ENCODE data around the gene EFCAB11. TPM values are rescaled to one million over a fixed set of nuclear protein-coding genes. Genes with fewer than 3 reads are reported as not detected.

The EFCAB11 gene
- total and polyA plus RNA-seq, 2 experiments from 2014 or later: 7.7 to 24.6 TPM

DNA sequence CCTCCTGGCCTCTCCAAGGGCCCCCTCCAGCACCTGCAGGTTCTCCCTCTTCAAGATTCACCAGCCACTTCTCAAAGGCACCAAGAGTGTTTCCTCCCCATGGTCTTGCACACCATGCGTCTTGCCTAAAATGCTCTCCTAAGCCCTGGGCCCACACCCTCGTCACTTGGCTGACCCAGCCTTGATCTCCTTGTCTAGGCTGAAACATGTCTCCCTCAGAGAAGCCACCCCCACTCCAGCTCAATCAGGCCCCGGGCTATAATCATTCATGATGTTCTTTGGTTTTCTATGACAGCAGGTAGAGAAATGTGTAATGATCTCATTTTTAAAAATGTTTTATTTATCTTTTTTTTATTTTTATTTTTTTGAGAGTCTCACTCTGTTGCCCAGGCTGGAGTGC is 88.1 kb downstream of the EFCAB11 start:
- Histone ChIP-seq H2AFZ (no peak overlapping the region), H3K27me3 (ENCODE audit: insufficient read depth) (no peaks in the 10 kb centered on the region), H3K79me2 (replicated peaks; ENCODE audit: insufficient read depth) (no peaks in the 10 kb centered on the region), H3K4me1 (ENCODE audit: insufficient read depth) (no peaks in the 10 kb centered on the region; the same call in 1 of the 2 replicates), H3K27ac (ENCODE audit: low read depth) (no peak overlapping the region), H3K4me2 (no peak overlapping the region), H3F3A (replicated peaks; ENCODE audit: low read depth) (no peaks in the 10 kb centered on the region), H4K20me1 (replicated peaks; ENCODE audit: insufficient read depth) (no peaks in the 10 kb centered on the region), H3K9me2 (ENCODE audit: insufficient read depth) (0 out of 2 replicates have a peak, but pooled peaks cover 4% of the 10 kb centered on the region), H3K4me3 (no peak overlapping the region), H3K36me3 (ENCODE audit: insufficient read depth) (no peaks in the 10 kb centered on the region; the same call in 1 of the 2 replicates)
- Mint-ChIP-seq H3K4me3 (no peak overlapping the region), H3K27ac (no peak overlapping the region), H3K9me3 (peaks cover 3% of the 10 kb centered on the region; the same call in 2 of the 3 replicates), H3K27me3 (ENCODE audit: insufficient read depth, low read depth, poor library complexity) (no peaks in the 10 kb centered on the region), H3K4me1 (no peaks in the 10 kb centered on the region), H3K36me3 (ENCODE audit: low read depth) (peaks cover 6% of the 10 kb centered on the region)
- TF ChIP-seq, protein P1, sequence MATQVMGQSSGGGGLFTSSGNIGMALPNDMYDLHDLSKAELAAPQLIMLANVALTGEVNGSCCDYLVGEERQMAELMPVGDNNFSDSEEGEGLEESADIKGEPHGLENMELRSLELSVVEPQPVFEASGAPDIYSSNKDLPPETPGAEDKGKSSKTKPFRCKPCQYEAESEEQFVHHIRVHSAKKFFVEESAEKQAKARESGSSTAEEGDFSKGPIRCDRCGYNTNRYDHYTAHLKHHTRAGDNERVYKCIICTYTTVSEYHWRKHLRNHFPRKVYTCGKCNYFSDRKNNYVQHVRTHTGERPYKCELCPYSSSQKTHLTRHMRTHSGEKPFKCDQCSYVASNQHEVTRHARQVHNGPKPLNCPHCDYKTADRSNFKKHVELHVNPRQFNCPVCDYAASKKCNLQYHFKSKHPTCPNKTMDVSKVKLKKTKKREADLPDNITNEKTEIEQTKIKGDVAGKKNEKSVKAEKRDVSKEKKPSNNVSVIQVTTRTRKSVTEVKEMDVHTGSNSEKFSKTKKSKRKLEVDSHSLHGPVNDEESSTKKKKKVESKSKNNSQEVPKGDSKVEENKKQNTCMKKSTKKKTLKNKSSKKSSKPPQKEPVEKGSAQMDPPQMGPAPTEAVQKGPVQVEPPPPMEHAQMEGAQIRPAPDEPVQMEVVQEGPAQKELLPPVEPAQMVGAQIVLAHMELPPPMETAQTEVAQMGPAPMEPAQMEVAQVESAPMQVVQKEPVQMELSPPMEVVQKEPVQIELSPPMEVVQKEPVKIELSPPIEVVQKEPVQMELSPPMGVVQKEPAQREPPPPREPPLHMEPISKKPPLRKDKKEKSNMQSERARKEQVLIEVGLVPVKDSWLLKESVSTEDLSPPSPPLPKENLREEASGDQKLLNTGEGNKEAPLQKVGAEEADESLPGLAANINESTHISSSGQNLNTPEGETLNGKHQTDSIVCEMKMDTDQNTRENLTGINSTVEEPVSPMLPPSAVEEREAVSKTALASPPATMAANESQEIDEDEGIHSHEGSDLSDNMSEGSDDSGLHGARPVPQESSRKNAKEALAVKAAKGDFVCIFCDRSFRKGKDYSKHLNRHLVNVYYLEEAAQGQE (IDR thresholded peaks at IDR 0.05; ENCODE audit: unreplicated experiment): no peak
- TF ChIP-seq CREB1 (CRISPR knock-in tag; IDR thresholded peaks at IDR 0.05; ENCODE audit: low read depth): no peak
- TF ChIP-seq EZH2phosphoT487 (IDR thresholded peaks at IDR 0.05; ENCODE audit: unreplicated experiment): no peak
- TF ChIP-seq STAT1 (IDR thresholded peaks at IDR 0.05; ENCODE audit: unreplicated experiment): no peak
- TF ChIP-seq ZNF331 (CRISPR knock-in tag; IDR thresholded peaks at IDR 0.05; ENCODE audit: low read depth): no peak
- TF ChIP-seq POLR2AphosphoS5 (IDR thresholded peaks at IDR 0.05; ENCODE audit: low read depth): no peak
- no peak for TF ChIP-seq ZNF114 (CRISPR knock-in tag; IDR thresholded peaks at IDR 0.05)
- TF ChIP-seq, protein P2, sequence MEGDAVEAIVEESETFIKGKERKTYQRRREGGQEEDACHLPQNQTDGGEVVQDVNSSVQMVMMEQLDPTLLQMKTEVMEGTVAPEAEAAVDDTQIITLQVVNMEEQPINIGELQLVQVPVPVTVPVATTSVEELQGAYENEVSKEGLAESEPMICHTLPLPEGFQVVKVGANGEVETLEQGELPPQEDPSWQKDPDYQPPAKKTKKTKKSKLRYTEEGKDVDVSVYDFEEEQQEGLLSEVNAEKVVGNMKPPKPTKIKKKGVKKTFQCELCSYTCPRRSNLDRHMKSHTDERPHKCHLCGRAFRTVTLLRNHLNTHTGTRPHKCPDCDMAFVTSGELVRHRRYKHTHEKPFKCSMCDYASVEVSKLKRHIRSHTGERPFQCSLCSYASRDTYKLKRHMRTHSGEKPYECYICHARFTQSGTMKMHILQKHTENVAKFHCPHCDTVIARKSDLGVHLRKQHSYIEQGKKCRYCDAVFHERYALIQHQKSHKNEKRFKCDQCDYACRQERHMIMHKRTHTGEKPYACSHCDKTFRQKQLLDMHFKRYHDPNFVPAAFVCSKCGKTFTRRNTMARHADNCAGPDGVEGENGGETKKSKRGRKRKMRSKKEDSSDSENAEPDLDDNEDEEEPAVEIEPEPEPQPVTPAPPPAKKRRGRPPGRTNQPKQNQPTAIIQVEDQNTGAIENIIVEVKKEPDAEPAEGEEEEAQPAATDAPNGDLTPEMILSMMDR (conservative IDR thresholded peaks at IDR 0.05; ENCODE audit: low read depth in 2 of 2): no peak
- TF ChIP-seq, protein P3, sequence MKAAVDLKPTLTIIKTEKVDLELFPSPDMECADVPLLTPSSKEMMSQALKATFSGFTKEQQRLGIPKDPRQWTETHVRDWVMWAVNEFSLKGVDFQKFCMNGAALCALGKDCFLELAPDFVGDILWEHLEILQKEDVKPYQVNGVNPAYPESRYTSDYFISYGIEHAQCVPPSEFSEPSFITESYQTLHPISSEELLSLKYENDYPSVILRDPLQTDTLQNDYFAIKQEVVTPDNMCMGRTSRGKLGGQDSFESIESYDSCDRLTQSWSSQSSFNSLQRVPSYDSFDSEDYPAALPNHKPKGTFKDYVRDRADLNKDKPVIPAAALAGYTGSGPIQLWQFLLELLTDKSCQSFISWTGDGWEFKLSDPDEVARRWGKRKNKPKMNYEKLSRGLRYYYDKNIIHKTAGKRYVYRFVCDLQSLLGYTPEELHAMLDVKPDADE (IDR thresholded peaks at IDR 0.05): no peak
- TF ChIP-seq, protein P4, sequence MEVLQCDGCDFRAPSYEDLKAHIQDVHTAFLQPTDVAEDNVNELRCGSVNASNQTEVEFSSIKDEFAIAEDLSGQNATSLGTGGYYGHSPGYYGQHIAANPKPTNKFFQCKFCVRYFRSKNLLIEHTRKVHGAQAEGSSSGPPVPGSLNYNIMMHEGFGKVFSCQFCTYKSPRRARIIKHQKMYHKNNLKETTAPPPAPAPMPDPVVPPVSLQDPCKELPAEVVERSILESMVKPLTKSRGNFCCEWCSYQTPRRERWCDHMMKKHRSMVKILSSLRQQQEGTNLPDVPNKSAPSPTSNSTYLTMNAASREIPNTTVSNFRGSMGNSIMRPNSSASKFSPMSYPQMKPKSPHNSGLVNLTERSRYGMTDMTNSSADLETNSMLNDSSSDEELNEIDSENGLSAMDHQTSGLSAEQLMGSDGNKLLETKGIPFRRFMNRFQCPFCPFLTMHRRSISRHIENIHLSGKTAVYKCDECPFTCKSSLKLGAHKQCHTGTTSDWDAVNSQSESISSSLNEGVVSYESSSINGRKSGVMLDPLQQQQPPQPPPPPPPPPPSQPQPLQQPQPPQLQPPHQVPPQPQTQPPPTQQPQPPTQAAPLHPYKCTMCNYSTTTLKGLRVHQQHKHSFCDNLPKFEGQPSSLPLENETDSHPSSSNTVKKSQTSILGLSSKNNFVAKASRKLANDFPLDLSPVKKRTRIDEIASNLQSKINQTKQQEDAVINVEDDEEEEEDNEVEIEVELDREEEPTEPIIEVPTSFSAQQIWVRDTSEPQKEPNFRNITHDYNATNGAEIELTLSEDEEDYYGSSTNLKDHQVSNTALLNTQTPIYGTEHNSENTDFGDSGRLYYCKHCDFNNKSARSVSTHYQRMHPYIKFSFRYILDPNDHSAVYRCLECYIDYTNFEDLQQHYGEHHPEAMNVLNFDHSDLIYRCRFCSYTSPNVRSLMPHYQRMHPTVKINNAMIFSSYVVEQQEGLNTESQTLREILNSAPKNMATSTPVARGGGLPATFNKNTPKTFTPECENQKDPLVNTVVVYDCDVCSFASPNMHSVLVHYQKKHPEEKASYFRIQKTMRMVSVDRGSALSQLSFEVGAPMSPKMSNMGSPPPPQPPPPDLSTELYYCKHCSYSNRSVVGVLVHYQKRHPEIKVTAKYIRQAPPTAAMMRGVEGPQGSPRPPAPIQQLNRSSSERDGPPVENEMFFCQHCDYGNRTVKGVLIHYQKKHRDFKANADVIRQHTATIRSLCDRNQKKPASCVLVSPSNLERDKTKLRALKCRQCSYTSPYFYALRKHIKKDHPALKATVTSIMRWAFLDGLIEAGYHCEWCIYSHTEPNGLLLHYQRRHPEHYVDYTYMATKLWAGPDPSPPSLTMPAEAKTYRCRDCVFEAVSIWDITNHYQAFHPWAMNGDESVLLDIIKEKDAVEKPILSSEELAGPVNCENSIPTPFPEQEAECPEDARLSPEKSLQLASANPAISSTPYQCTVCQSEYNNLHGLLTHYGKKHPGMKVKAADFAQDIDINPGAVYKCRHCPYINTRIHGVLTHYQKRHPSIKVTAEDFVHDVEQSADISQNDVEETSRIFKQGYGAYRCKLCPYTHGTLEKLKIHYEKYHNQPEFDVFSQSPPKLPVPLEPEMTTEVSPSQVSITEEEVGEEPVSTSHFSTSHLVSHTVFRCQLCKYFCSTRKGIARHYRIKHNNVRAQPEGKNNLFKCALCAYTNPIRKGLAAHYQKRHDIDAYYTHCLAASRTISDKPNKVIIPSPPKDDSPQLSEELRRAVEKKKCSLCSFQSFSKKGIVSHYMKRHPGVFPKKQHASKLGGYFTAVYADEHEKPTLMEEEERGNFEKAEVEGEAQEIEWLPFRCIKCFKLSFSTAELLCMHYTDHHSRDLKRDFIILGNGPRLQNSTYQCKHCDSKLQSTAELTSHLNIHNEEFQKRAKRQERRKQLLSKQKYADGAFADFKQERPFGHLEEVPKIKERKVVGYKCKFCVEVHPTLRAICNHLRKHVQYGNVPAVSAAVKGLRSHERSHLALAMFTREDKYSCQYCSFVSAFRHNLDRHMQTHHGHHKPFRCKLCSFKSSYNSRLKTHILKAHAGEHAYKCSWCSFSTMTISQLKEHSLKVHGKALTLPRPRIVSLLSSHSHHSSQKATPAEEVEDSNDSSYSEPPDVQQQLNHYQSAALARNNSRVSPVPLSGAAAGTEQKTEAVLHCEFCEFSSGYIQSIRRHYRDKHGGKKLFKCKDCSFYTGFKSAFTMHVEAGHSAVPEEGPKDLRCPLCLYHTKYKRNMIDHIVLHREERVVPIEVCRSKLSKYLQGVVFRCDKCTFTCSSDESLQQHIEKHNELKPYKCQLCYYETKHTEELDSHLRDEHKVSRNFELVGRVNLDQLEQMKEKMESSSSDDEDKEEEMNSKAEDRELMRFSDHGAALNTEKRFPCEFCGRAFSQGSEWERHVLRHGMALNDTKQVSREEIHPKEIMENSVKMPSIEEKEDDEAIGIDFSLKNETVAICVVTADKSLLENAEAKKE (CRISPR knock-in tag; IDR thresholded peaks at IDR 0.05): no peak
- TF ChIP-seq EZH2 (IDR thresholded peaks at IDR 0.05; ENCODE audit: low read depth, unreplicated experiment): no peak
- TF ChIP-seq NANOG (IDR thresholded peaks at IDR 0.05; ENCODE audit: borderline replicate concordance): no peak
- no peak for TF ChIP-seq JUNB (IDR thresholded peaks at IDR 0.05; ENCODE audit: unreplicated experiment)
- no peak for ATAC-seq
- no peak for DNase-seq (ENCODE audit: low spot score)

All from GM23338 (cell line).